ENCODE measurements around the gene ARFGAP2. TPM values are rescaled to one million over a fixed set of nuclear protein-coding genes. Genes with fewer than 3 reads are reported as not detected.

Gene ARFGAP2
- total RNA-seq, 2 experiments from 2014 or later = 70.1 to 71.7 TPM

- peaks cover 35% of the 10 kb centered on the region for H3K4me1 Mint-ChIP-seq (ENCODE audit: low read depth)
- intact Hi-C loops (cut with micrococcal nuclease) = loop anchor here (5.0 kb wide), 2 partner anchors 39 to 41 kb away; partner anchors contain the start of genes ARFGAP2 and NR1H3
Measured at GRCh38 chr11:47216121-47216798, 39.6 kb upstream of the ARFGAP2 start.

GRCh38 chr11:47215366-47215910 lies 38.8 kb upstream of the ARFGAP2 start:
- TF ChIP-seq CTCF (IDR thresholded peaks at IDR 0.05) = no peak
- Mint-ChIP-seq H3K4me1 (ENCODE audit: low read depth) (peaks cover 34% of the 10 kb centered on the region), H3K4me3 (peak overlapping the region; percentile 93), H3K27me3 (no peaks in the 10 kb centered on the region), H3K27ac (peak overlapping the region; percentile 100), H3K36me3 (ENCODE audit: low read depth) (peaks cover 42% of the 10 kb centered on the region), H3K9me3 (no peaks in the 10 kb centered on the region)
- no peak for DNase-seq
- ChIA-PET CTCF (interaction anchor here (0.9 to 5.6 kb wide), 6 partner anchors 20 to 47 kb away, joined by 3 to 43 read pairs (median 4); partner anchors contain the start of genes ACP2 and ARFGAP2), POLR2A (interaction anchor here (0.6 to 3.5 kb wide), 21 partner anchors 9 to 883 kb away, joined by 3 to 63 read pairs (median 4); partner anchors contain the start of genes ACP2, ARFGAP2, MADD and PACSIN3)
- no peak for ATAC-seq
- intact Hi-C loops (cut with micrococcal nuclease) = loop anchor here (2.0 to 5.0 kb wide), 3 partner anchors 38 to 53 kb away; partner anchors contain the start of genes ARFGAP2 and NR1H3

More at GRCh38 chr11:47216121-47216798, 39.6 kb upstream of the ARFGAP2 start:
- Mint-ChIP-seq H3K36me3 (ENCODE audit: low read depth) (peaks cover 43% of the 10 kb centered on the region), H3K9me3 (no peaks in the 10 kb centered on the region), H3K27ac (peak overlapping the region; percentile 100), H3K27me3 (no peaks in the 10 kb centered on the region), H3K4me3 (peak overlapping the region; percentile 93)
- DNase-seq = peak; percentile 83
- TF ChIP-seq CTCF (IDR thresholded peaks at IDR 0.05) = no peak
- peak; percentile 35 for ATAC-seq
- POLR2A ChIA-PET = interaction anchor here (0.7 to 3.5 kb wide), 17 partner anchors 8 to 324 kb away, joined by 3 to 63 read pairs (median 4); partner anchors contain the start of genes ACP2, ARFGAP2, MADD and PACSIN3
- CTCF ChIA-PET = interaction anchor here (0.9 to 5.6 kb wide), 4 partner anchors 19 to 44 kb away, joined by 3 to 43 read pairs (median 4); partner anchors contain the start of genes ACP2 and ARFGAP2

GRCh38 chr11:47213950-47214565 lies 37.4 kb upstream of the ARFGAP2 start:
- CTCF ChIA-PET = interaction anchor here (0.5 to 5.6 kb wide), 7 partner anchors 8 to 57 kb away, joined by 3 to 43 read pairs (median 4); partner anchors contain the start of genes ACP2 and ARFGAP2
- Mint-ChIP-seq H3K27ac (peak overlapping the region; percentile 100), H3K9me3 (no peaks in the 10 kb centered on the region), H3K27me3 (no peaks in the 10 kb centered on the region), H3K4me3 (peak overlapping the region; percentile 93), H3K4me1 (ENCODE audit: low read depth) (peaks cover 24% of the 10 kb centered on the region), H3K36me3 (ENCODE audit: low read depth) (peaks cover 33% of the 10 kb centered on the region)
- DNase-seq (peak; percentile 93), ATAC-seq (peak; percentile 74)
- no peak for TF ChIP-seq CTCF (IDR thresholded peaks at IDR 0.05)
- intact Hi-C loops (cut with micrococcal nuclease) = loop anchor here (2.0 kb wide), 1 partner anchor 55 kb away; no protein-coding TSS in a partner anchor
- POLR2A ChIA-PET = interaction anchor here (0.5 to 3.5 kb wide), 17 partner anchors 8 to 216 kb away, joined by 3 to 63 read pairs (median 7); partner anchors contain the start of genes ACP2, ARFGAP2, MADD and NR1H3

GRCh38 chr11:47212938-47213337 lies 36.3 kb upstream of the ARFGAP2 start:
- Mint-ChIP-seq H3K27me3 (no peaks in the 10 kb centered on the region), H3K4me3 (no peak overlapping the region), H3K36me3 (ENCODE audit: low read depth) (peaks cover 26% of the 10 kb centered on the region), H3K27ac (no peak overlapping the region), H3K4me1 (ENCODE audit: low read depth) (peaks cover 16% of the 10 kb centered on the region), H3K9me3 (no peaks in the 10 kb centered on the region)
- CTCF ChIA-PET = interaction anchor here (1.0 to 5.6 kb wide), 2 partner anchors 34 to 46 kb away, joined by 4 to 43 read pairs; partner anchors contain the start of gene ARFGAP2
- no peak for DNase-seq
- POLR2A ChIA-PET = no interaction called here
- TF ChIP-seq CTCF (IDR thresholded peaks at IDR 0.05) = no peak
- no peak for ATAC-seq
- intact Hi-C loops (cut with micrococcal nuclease) = no loop called here

All from activated CD8-positive, alpha-beta T cell treated with anti-CD3 and anti-CD28 coated beads for 36 hours (primary cell).